HUES64 (cell line): ENCODE measurements around the gene LYG2.
"Not testable (repeated sequence)": the region's sequence is repeated elsewhere in the genome, so short reads cannot be mapped to it uniquely, and the experiment has no call there.

ENCODE experiments used
- H3K27ac ChIP-seq: 2 replicates; pipeline ENCODE4 v1.7.0; 2013; ENCODE audit warnings: low read depth, low read length, inconsistent platforms
- H3K27me3 ChIP-seq: 2 replicates; pipeline ENCODE4 v1.6.1; 2013; ENCODE audit warnings: mild to moderate bottlenecking, low read length; ENCODE audit not compliant: insufficient read depth
- H3K36me3 ChIP-seq: 2 replicates; pipeline ENCODE4 v1.6.1; 2013; ENCODE audit warnings: mild to moderate bottlenecking, low read length; ENCODE audit not compliant: insufficient read depth
- H3K4me1 ChIP-seq: 2 replicates; pipeline ENCODE4 v1.6.1; 2013; ENCODE audit warnings: mild to moderate bottlenecking, low read length, moderate library complexity; ENCODE audit not compliant: insufficient read depth
- H3K4me3 ChIP-seq: 2 replicates; pipeline ENCODE4 v1.5.1; 2013; ENCODE audit warnings: mild to moderate bottlenecking, low read length, moderate library complexity
- H3K9ac ChIP-seq: 2 replicates; pipeline ENCODE4 v1.6.1; 2013; ENCODE audit warnings: mild to moderate bottlenecking, low read depth, low read length
- H3K9me3 ChIP-seq: 2 replicates; pipeline ENCODE4 v1.6.1; 2013; ENCODE audit warnings: low read depth, low read length; ENCODE audit not compliant: insufficient read depth
- WGBS: fragments of 150-250, 120-280 bp; methylation state at CpG from one replicate; pipeline ENCODE4 v1.1.7; 2013; ENCODE audit warnings: missing lambda C conversion rate; 5-methylcytosine and 5-hydroxymethylcytosine counted together

LYG2 gene

DNA sequence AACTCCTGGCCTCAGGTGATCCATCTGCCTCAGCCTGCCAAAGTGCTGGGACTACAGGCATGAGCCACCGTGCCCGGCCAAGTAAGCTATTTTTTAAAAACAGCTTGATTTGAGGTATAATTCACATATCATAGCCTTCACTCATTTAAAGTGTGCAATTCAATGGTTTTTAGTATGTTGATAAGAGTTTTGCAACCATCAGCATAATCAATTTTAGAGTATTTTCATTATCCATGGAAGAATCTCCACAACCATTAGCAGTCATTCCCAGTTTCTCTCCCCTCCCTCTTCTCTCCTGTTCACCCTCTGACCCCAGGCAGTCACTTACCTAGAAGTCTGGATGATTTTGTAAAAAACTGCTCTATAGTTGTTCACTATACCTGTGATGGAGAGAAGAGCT lies 4.7 kb upstream of the LYG2 start:
- H3K27me3 ChIP-seq: no peaks in the 10 kb centered on the region
- no CpG with 5 or more reads among the region's 2 CpGs for WGBS

DNA sequence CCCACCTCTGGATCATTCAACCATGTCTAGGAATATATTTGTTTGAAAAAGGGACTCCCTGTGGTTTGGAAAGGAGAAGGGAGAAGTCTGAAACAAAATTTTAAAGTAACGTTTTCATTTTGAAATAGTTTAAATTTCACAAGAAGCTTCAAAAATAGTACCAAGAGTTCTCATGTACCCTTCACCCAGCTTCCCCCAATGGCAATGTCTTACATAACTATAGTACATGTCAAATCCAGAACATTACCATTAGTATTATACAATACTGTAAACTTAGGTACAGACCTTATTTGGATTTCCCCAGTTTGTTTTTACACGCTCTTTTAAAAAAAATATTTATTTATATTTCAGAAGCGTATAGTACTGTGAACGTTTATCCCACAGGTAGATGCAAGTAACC lies 4.0 kb upstream of the LYG2 start:
- H3K27me3 ChIP-seq: no peaks in the 10 kb centered on the region
- H3K9ac ChIP-seq: no peak overlapping the region
- no peak overlapping the region for H3K4me3 ChIP-seq
- WGBS: 98% methylated on average over 3 of the region's 4 CpGs
- H3K9me3 ChIP-seq: no peaks in the 10 kb centered on the region
- no peaks in the 10 kb centered on the region for H3K36me3 ChIP-seq
- H3K4me1 ChIP-seq: no peaks in the 10 kb centered on the region
- H3K27ac ChIP-seq: no peak overlapping the region

More for the DNA sequence above, 4.7 kb upstream of the LYG2 start:
- H3K9ac ChIP-seq: no peak overlapping the region
- no peaks in the 10 kb centered on the region for H3K4me1 ChIP-seq
- no peak overlapping the region for H3K27ac ChIP-seq
- no peaks in the 10 kb centered on the region for H3K9me3 ChIP-seq
- H3K36me3 ChIP-seq: no peaks in the 10 kb centered on the region
- no peak overlapping the region for H3K4me3 ChIP-seq

DNA sequence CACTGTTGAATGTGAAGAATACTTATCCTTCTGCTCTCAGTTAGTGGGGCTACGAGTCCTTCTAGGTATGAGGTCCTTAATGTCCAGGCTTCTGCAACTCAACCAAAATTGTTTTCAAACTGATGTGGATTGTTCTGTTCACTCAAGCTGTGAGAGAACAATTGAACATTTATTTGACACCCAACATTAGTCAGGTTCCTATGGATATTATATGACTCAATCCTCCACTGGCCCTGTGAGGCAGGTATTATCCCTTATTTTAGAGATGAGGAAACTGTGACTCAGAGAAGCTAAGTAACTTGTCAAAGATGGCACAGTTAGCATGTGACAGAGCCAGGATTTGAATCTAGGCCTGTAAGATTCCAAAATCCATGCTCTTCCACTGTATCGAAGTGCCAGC lies 1.2 kb upstream of the LYG2 start:
- Histone ChIP-seq H3K27ac (no peak overlapping the region), H3K9me3 (no peaks in the 10 kb centered on the region), H3K4me3 (no peak overlapping the region), H3K27me3 (no peaks in the 10 kb centered on the region), H3K36me3 (no peaks in the 10 kb centered on the region), H3K4me1 (no peaks in the 10 kb centered on the region), H3K9ac (no peak overlapping the region)
- 93% methylated on average over 2 of the region's 2 CpGs for WGBS

DNA sequence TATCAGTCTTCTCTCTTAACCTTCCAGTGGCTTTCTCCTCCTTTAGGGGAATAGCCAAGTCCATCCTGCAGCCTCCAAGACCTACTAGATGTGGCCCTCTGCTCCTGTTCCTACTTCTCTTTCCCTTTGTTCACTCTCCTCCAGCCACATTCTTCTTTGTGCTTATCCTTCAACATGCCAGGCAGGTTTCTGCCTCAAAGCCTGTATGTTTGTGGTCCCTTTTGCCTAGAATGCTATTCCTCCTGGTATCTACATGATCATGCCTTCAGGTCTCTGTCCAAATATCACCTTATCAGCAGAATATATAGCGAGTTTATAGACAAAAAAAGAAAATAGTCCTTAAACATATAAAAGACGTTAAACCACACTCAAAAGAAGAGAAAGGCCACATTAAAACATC lies 5.5 kb downstream of the LYG2 start:
- Histone ChIP-seq H3K36me3 (no peaks in the 10 kb centered on the region), H3K4me3 (no peak overlapping the region), H3K27ac (no peak overlapping the region), H3K4me1 (no peaks in the 10 kb centered on the region), H3K9ac (no peak overlapping the region), H3K27me3 (no peaks in the 10 kb centered on the region), H3K9me3 (peaks cover 9% of the 10 kb centered on the region)
- 92% methylated on average over 2 of the region's 2 CpGs for WGBS

DNA sequence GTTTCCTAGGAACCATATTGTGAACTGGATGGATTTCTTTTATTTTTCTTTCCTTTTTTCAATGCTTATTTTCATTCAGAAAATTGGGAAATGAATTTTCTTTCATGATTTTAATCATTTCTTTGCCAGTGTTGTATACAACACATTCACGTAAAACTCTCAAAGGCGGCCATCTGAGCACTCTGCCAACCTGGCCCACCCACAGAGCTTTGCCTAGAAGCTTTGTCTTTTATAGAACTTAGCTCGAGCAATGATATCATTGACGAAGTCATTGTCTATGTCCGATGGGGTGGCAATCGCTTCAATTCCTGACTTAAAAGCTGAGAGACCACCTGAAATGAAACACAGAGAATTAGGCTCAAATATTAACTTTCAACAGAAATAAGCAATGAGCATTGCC lies 13.3 kb downstream of the LYG2 start:
- WGBS: 95% methylated on average over 6 of the region's 6 CpGs
- H3K9me3 ChIP-seq: no peaks in the 10 kb centered on the region

DNA sequence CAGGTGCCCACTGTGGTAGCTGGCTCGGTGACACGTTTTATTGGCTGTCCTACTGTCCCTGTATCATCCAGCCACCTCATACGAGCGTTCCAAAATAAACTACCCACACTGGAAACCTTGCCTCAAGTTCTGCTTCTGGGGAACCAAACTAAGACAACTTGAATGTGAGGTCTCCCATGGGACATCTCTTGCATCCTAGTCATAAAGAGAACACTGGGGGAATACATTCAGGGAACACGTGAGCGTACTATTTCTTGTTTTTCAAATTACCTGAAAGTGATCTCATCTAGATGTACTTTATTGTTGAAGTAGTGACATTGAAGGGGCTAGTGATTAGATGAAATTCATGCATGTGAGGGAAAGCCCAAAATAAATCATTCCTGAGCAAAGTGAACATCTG lies 15.0 kb downstream of the LYG2 start:
- Histone ChIP-seq H3K9me3 (no peaks in the 10 kb centered on the region), H3K4me3 (no peak overlapping the region), H3K27ac (no peak overlapping the region), H3K4me1 (0 out of 2 replicates have a peak, but pooled peaks cover 6% of the 10 kb centered on the region), H3K27me3 (no peaks in the 10 kb centered on the region), H3K9ac (no peak overlapping the region), H3K36me3 (no peaks in the 10 kb centered on the region)
- 91% methylated on average over 6 of the region's 6 CpGs for WGBS

More for the DNA sequence above, 13.3 kb downstream of the LYG2 start:
- Histone ChIP-seq H3K27ac (no peak overlapping the region), H3K4me3 (no peak overlapping the region), H3K9ac (no peak overlapping the region), H3K4me1 (0 out of 2 replicates have a peak, but pooled peaks cover 6% of the 10 kb centered on the region), H3K36me3 (no peaks in the 10 kb centered on the region), H3K27me3 (no peaks in the 10 kb centered on the region)

DNA sequence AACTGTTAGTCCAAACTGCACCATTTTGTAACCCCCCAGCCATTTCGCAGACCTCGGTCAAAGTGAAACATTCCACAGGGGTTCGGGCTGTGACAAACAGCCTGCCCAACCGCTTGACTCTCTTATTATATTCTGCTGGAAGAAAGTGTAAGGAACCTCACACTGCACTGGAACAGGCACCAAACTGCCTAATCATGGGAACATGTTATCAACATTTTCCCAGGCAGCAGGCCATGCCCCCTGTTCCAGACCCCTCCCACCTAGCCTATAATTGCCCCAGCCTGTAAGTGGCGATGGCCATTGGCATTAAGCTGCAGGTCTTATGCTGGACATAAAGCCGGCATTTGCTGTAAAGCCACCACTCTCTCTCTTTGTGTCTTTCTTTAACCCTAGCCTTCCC lies 16.9 kb downstream of the LYG2 start:
- WGBS: 98% methylated on average over 6 of the region's 6 CpGs

DNA sequence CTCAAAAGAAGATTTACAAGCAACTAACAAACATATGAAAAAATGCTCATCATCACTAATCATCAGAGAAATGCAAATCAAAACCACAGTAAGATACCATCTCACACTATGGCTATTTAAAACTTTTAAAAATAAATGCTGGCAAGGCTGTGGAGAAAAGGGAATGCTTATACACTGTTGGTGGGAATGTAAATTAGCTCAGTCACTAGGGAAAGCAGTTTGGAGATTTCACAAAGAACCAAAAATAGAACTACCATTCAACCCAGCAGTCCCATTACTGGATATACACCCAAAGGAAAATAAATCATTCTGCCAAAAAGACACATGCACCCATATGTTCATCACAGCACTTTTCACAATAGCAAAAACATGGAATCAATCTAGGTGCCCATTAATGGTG lies 22.3 kb downstream of the LYG2 start:
- not testable (repeated sequence) for H3K4me3 ChIP-seq

More for the DNA sequence above, 16.9 kb downstream of the LYG2 start:
- Histone ChIP-seq H3K9ac (no peak overlapping the region), H3K36me3 (no peaks in the 10 kb centered on the region), H3K27me3 (no peaks in the 10 kb centered on the region), H3K4me3 (no peak overlapping the region), H3K9me3 (no peaks in the 10 kb centered on the region), H3K27ac (no peak overlapping the region), H3K4me1 (0 out of 2 replicates have a peak, but pooled peaks cover 6% of the 10 kb centered on the region)

DNA sequence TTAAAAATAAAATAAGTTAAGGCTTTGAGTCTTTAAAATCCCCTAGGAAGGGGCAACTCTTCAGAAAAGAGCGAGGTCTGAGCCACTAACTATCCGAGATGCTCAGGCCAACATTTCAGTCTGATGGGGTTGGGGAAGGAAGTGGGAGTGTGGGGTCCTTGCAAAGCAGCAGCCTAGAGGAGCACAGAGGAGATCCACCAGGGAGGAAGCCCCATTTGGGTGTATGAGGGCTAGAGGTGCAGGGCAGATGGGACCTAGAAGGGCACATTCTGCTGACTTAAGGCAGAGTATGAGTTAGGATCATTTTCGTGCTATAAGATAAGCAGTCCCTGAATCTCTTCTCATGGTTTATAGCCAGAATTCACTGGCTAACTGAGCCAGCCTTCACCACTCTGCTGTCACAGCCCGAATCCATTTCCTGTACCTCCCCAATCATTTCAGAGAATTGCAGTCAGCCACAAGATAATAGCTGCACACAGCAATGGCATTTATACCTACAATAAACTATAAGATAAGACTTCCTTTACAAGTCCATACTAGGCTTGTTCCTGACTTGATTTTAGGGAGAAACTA lies 37.5 kb downstream of the LYG2 start:
- WGBS: 92% methylated on average over 4 of the region's 4 CpGs
- no peaks in the 10 kb centered on the region for H3K36me3 ChIP-seq
- H3K4me3 ChIP-seq: no peak overlapping the region
- H3K9me3 ChIP-seq: no peaks in the 10 kb centered on the region
- no peak overlapping the region for H3K9ac ChIP-seq
- H3K27me3 ChIP-seq: no peaks in the 10 kb centered on the region
- no peaks in the 10 kb centered on the region for H3K4me1 ChIP-seq
- no peak overlapping the region for H3K27ac ChIP-seq

More for the DNA sequence above, 22.3 kb downstream of the LYG2 start:
- H3K27me3 ChIP-seq, H3K27ac ChIP-seq, H3K4me1 ChIP-seq, H3K9ac ChIP-seq, H3K36me3 ChIP-seq: not testable (repeated sequence)
- H3K9me3 ChIP-seq: peaks cover 12% of the 10 kb centered on the region; the same call in 1 of the 2 replicates

DNA sequence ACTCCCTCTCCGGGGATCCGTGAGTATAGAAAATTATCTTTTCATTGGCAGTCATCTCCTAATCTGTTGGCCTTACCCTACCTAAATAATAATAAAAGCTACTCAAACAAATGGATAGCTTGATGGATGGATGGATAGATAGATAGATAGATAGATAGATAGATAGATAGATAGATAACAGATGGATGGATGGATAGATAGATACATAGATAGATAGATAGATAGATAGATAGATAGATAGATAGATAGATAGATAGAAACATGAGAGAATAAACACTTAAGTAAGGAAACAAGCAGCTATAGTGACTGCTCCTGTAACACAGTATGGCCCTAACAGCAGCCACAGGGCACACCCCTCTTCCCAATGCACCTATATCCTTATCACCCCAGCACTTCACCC lies 39.4 kb downstream of the LYG2 start:
- H3K36me3 ChIP-seq: no peaks in the 10 kb centered on the region
- H3K27ac ChIP-seq: no peak overlapping the region
- no peaks in the 10 kb centered on the region for H3K9me3 ChIP-seq
- WGBS: 95% methylated on average over 2 of the region's 2 CpGs
- H3K27me3 ChIP-seq: no peaks in the 10 kb centered on the region
- no peaks in the 10 kb centered on the region for H3K4me1 ChIP-seq
- no peak overlapping the region for H3K4me3 ChIP-seq
- H3K9ac ChIP-seq: no peak overlapping the region

DNA sequence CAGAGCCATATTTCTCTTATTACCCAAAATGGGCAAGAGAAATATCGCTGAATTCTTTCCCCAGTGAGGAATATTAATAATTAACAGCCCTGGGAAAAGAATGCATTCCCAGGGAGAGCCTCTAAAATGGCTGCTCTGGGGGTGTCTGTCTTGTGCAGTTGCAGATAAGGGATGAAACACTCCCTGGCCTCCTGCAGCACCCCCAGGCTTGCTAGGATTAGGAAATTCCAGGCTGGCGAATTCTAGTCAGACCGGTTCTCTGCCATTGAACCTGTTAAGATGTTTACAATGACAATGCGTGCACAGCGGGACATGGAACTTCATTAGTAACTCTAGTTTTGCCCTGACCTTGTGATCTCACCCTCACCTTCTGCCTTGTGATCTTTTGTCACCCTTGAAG lies 50.0 kb downstream of the LYG2 start:
- H3K27me3 ChIP-seq: no peaks in the 10 kb centered on the region
- peak overlapping the region; percentile 55; the same call in 1 of the 2 replicates for H3K27ac ChIP-seq
- no peaks in the 10 kb centered on the region for H3K4me1 ChIP-seq
- 84% methylated on average over 5 of the region's 5 CpGs for WGBS
- H3K9me3 ChIP-seq: peaks cover 44% of the 10 kb centered on the region
- H3K36me3 ChIP-seq: no peaks in the 10 kb centered on the region
- H3K4me3 ChIP-seq: no peak overlapping the region
- no peak overlapping the region for H3K9ac ChIP-seq
